ENCODE measurements around the gene SCD5.

SCD5 gene

DNA sequence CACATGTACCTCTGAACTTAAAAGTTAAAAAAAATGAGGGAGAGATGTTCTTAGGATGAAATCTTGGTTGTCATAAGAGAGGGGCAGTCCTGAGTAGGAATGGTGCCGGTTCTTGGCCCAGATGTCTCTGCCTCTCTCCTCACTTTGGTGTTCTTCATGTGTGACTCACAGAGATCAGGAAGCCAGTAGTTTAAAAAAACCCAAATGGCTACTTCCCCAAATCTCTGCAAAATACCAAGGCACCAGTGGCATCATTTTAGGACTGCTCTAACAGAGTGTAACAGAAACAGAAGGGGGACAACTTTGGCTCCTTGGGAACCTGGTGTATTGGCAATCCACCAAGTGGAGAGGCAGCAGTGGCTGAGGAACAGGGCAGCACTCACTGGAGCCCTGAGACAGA is 116.8 kb downstream of the SCD5 start:
- no peak for DNase-seq

DNA sequence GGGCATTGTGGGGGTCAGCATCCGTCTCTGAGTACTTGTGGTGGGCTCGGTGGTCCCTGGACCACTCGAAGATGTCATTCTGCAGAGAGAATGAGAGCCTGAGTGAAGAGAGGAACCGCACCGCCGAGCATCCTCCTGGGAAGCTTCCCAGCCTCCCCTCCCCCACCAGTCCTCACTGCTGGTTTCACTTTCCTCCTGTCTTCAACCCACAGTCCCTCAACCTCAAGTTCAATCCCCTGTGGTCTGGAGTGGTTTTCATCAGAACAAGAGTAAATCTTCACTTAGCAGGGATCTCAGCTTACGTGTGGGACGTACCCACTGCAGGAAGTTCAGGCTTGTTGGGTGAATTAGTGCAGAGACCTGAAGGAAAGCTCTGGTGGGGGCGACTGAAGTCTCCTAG is 117.8 kb downstream of the SCD5 start:
- no peak for DNase-seq

DNA sequence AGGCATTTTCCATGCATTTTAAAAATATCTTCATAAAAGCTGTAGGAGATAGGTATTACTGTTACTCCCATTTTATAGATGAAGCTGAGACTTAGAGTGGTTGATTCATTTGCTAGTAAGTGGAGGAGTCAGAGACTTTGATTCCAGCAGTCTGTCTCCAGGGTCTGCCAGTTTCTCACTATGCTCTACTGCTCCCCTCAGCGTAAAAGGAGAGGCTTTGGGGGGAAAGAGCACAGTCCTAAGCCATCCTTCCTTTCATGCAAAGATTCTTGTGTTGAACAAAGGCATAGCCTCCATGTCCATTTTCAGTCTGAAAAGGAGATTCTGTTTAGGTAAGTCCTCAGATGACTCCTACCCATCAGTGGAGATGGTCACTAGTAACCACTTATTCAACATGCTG is 119.1 kb downstream of the SCD5 start:
- no peak for DNase-seq

DNA sequence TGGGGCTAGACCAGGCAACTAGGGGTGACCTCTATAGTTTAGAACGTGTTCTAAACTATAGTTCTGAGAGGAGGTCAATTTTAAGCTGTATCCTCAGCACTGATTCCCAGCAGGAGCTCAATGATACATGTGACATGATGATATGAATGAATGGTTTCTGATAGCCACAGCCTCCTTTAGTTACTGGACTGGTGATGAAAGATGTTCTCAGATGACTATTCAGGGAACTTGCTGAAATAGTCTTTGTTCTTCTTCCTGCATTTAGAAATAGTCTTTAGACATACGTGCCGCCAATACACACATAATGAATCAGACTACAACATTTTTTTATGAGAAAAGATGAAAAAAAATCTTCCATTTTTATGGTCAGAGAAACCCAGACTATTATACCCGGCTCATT is 120.5 kb downstream of the SCD5 start:
- DNase-seq, result no peak

DNA sequence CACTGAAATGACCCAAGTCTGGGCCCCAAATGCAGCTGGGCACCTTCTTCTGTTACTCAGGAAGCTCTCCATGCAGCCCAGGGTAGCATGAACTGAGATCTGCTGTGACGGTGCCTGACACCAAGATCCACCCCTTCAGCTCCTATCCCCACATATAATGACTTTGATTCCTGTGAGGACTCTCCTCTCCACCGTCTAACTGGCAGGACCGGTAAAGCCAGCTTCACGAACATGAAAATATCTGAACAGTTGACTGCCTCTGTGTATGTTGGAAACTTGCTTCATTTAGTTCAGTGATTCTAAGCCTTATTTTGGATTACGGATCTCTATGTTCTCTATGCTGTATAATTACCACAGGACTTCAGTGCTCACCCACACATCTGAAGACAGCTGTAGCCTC is 121.3 kb downstream of the SCD5 start:
- DNase-seq, result no peak

DNA sequence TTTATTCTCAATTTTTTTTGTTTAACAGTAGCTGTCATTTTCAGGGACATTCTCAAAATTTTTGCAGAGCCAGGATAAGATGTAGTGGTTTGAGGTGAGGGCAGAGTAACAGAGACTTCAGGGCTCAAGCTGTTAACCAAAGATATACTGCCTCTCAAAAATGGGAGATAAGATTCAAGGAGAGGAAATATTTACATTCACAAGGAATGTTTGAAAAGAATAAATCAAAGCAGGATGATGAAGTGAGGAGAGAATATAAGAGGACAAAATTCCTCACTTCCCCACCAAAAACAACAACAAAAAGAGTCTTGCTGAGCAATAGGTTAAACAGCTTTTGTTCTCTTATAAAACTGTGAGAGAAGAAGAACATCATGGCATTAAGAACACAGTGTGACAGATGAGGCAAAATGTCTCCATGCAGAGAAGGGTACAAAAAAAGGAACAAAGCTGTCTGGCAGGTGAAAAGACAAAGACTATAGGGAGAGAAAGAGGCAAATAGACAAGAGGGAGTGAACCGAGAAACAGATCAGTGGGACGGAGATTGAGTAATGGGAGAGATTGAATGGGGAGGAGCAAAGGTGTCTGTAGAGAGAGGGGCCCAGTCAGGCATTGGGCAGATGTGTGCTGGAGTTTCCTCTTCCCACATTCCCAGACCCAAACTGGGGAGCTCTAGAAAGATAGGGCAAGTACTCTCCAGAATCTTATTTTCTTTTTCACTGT is 130.7 kb downstream of the SCD5 start:
- DNase-seq, result no peak

DNA sequence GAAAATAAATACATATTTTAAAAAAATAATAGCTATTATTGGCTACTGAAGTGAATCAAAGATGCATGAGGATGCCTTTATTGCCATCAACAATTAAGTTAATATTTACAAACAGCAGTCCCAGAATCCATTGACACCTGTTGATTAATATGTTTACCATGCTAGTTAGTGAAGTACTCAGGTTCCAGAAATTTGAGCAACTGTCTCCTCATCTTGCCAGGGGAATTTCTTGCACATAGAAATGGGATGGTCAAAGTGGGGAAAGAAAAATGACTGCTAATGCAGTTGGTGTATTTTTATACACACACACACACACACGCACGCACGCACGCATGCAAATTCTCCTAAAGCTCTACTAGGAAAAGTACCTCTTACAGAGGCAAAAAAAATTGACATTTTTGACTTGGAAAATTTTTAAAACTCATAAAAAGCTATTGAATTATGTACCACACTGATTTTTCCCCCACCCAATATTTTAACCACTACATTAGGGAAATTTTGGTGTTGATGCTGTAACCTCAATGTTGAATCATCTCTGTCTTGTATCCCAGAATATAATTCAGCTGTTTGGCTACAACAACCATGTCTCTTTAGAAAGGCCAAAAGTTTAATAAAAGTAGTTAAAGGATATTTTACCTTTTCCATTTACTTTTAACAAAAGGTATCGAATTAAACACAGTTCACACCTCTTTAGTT is 131.5 kb downstream of the SCD5 start:
- DNase-seq, result no peak

DNA sequence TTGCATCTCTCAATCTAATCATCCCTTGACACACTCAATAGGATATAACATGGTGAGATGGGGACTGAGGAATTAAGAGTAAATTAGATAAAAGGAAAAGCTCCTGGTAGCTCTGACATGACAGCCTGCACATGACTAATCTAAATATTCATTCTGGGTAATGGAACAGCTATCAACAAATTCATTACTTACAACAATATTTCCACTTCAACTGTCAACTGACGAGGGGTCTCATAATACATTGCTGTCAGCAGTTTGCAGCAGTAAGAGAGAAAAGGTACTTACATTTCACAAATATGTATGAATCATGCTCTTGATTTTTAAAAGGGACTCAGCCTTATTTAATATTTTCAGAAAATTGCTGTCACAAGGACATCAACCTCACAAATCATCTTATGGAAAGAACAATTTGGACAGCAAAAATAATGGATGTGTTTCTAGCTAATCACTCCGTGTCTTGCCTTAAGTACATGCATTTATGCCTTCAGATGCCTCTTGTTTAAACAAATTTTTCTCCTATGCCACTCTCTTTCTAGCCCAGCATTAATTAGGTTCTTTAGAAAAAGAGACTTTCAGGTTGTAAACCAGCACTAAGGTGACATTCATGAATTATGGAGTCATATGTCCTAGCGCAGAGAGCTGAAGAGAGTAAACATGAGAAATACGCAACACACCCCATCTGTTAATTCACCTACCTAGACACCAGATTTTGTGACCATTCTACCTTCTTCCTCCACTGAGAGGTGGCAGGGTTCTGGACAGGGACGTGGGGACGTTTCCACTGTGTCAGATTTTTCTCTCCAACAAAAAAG is 137.2 kb downstream of the SCD5 start:
- DNase-seq, result no peak

DNA sequence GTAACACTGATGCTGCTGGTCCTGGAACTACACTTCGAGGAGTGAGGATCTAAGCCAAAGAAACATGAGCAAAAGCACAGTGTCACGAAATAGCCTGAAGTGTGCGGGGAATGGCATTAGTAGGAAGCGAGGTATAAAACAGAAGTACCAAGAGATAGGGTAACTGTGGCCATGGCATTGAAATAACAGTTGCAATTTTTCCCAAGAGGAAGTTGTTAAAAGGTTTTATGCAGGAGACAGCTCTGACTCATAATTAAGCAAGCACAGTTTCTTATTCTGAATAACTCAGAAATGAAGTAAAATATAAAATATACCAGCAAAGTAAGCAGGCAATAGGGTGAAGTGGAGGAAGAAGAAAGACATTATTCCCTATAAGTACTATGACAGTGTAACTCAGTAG is 146.5 kb downstream of the SCD5 start:
- DNase-seq, result peak; percentile 30

DNA sequence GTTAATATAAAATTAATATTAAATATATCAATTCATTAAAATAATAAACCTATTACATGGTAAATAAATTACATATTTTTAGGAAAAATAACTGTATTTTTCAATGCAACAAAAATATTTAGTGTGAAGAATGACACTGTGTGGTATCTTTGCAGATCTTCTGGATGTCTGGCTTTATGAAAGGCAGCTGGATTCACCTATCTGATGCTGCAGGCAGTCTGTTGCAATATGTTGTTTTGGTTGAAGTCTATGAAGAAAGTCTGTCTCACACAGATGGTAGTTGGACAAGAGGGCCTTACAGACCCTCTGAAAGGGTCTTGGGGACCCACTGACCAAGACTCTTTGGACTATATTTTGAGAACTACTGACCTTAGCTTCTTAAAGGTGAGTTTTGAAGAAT is 147.7 kb downstream of the SCD5 start:
- no peak for DNase-seq

DNA sequence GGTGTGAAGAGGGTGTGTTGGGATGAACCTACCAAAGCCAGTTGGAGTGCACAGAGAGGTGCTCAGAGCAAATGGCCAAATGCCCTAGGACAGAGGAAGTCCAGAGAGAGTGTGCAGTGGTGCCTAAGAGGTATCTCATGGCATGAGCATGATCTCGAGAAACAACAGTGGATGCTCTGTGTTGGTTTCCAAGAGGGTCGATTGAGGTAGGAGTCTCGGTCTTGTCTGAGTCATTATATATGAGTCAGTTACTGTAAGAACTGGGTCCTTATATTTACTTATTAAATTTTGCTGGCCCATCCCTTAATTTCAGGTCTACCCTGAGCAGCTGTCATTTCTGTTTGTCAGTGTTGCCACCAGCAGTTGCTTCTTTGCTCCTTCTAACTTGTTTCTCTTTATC is 150.2 kb downstream of the SCD5 start:
- peak; percentile 30 for DNase-seq

DNA sequence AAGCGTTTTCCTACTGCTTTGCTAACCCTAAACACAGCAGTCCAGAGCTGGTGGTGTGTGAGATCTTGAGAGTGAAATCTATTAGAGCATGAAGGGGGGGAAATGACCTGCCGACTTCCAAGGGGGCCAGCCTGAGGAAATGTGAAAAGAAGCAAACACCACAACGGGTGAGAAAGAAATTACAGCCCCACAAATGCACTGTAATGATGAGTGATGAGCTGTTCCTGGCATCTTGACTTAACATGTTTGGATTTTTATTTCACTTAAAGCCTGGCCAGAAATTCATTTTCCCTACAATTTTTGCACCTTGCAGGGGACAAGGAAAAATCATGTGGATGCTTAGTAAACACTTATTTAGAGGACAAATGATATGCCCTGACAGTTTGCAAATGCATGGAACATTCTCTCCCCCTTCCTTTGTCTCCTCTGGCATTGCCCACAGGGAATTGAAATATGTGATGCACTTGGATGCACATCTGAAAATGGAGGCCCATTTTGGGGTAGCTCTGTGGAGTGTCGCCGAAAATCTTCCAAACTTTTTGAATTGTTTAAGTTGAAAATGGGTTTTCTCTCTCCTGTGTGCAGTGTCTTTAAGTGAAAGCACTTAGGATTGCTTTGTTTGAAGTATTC is 152.5 kb downstream of the SCD5 start:
- DNase-seq, result peak; percentile 40

DNA sequence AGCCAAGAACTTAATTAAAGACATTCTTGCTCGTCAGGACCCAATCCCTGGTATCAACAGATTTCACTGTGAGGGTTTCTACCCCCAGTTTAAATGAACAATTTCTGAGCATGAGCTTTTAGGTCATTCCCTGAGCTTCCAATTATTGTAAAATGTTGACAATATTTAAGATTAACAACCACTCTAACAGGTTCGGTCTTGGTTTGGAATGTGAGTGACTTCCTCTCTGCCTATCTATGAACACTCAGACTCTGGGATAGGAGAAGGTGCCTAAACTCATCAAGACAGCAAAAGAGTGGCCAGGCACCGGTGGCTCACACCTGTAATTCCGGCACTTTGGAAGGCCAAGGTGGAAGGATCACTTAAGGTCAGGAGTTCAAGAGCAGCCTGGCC is 153.9 kb downstream of the SCD5 start:
- DNase-seq, result no peak

DNA sequence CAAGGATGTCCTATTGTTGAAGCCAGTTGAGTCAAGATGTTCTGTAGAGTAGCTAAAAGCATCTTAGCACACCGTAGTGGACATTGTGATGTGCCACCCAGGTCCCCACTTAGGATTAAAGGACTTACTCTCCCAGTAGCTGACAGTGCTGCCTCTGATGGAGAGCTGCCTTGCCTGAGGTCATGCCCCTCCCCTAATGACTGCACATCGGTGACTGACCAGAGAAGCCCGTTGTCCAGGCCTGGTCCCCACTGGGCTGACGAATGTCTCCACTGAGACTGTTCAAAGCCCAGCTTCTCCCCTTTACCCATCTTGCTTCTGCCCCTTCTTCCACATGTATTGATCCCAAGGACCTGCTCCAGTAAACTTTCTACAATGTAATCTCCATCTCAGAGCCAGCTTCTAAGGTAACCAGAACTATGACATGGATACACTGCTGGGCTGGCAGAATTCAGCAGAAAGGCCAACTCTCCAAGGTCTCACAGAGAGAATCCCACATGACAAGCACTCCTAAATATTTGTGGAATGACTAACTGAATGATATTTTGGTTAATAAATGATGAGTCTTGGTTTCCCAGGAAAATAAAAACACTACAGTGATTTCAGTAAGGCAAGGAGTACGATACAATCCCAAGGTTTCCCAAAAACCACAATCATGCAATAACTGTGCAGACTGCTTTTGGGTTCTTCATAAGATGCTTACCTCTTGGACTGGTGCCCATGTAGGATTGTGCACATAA is 154.4 kb downstream of the SCD5 start:
- peak; percentile 92 for DNase-seq

DNA sequence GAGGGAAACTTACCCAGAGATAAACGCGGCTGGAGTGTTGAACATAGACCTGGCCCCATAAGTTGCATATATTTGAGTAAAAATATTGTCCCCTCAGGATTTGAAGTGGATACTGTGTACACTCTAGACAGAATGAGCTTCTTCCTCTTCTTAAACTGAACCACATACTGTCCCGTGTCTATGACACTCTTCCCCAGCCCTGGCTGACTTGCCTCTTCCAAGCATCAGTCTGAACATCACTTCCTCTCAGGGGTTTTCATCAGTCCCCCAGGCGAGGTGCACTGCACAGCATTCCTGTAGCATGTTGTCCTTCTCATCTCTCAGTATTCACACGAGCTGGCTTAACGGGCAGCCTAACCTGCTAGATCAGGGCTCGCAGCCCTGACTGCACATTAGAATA is 156.3 kb downstream of the SCD5 start:
- DNase-seq, result no peak

DNA sequence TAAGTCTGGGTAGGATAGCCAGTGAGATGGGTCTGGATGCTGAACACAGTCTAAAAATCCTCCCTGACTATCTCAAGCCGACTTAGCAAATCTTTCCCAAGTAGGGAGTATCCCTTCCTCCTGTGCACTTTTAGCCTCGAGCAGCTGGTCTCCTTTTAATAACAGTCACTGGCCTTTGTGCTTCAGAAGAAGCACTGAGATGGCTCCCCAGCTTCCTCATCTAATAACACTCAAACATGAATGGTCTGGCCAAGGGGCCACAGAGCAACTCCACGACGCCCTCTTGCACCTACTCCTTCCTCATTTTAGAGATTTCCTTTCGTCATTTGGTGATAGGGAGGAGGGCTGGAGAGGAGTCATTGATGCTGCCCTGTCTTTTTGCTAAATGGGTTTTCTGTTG is 158.1 kb downstream of the SCD5 start:
- no peak for DNase-seq

DNA sequence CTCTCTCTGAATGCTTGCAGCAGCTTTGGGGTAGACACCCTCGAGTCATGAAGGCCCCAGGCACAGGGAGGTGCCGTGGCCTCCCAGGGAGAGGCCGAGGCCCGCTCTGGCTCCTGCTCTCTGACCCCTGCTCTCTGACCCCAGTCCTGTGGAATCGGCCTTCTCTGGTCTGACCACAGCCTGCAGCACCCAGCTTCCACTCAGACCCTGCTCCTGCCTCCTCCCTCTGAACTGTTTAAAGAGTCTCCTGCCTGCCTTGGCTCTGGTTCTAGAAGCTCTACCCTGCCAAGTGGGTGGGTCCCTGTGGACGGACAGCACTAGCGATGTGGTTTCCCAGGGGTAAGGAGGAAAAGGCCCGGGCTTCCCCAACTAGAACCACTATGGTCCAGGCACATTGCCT is 158.6 kb downstream of the SCD5 start:
- no peak for DNase-seq

DNA sequence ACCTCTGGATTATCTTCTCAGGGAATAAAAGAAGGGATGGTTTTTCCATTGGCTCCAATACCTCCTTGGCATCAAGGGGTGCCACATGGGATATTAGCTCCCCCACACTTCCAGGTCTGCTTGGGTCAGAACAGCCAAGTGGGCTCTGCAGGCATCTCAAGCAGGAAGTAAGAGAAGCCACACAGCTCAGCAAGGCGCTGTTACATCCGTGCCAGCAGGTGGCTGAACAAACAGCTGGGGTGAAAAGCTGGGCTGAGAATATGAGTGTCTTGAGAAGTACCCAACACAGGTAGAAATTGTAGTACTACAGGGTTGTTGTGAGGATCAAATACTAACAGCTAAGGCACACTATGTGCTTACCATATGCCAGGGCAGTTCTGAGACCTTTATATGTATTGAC is 160.1 kb downstream of the SCD5 start:
- no peak for DNase-seq

DNA sequence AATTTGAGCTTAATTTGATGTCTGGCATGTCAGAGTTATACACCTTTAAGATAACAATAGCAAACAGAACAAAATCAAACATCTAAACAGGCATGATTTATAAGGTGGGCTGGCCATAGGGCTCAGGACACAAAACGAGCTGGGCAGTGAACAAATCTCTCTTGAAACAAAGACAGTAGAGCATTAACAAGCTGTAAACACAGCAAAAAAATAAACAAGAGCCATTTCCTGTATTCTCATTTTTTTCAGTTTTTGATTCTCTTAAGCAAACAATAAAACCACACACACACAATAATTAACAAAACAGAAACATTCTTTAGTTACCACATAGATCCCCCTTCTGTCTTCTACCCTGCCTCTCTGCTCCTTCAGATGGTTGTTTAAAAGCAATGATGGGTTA is 168.5 kb downstream of the SCD5 start:
- peak; percentile 21 for DNase-seq

DNA sequence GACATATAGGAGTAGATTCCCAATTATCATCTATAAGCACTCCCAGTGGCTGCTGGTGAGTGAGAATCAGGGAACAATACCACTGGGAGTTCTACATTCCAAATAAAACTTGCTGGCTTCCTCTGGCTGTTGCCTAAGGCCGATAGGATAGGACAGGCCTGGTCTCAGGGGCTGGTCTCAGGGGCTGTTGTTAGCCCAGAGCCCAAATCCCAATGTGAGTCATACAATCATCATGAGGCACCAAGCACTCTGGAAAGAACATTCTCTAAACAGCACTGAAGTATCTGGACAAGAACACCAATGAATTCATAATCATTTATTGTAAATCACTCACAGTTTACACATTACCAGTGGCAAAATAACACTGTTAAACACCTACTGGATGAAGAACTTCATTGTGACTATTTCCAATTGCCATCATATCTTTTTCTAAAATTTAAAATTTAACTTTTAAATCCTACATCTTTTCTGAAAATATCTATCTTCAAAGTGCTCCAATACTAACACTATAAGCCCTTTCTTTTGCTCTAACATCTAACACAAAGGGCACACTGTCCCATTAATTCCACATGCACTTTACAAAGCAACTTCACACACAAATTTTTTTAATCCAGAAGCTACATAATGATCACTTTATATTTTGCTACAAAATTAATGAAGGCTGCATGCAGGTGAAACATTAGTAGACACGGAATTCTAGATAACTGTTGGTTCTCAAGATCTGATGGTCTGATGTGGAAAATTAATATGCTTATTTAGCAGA is 169.2 kb downstream of the SCD5 start:
- DNase-seq, result no peak

DNA sequence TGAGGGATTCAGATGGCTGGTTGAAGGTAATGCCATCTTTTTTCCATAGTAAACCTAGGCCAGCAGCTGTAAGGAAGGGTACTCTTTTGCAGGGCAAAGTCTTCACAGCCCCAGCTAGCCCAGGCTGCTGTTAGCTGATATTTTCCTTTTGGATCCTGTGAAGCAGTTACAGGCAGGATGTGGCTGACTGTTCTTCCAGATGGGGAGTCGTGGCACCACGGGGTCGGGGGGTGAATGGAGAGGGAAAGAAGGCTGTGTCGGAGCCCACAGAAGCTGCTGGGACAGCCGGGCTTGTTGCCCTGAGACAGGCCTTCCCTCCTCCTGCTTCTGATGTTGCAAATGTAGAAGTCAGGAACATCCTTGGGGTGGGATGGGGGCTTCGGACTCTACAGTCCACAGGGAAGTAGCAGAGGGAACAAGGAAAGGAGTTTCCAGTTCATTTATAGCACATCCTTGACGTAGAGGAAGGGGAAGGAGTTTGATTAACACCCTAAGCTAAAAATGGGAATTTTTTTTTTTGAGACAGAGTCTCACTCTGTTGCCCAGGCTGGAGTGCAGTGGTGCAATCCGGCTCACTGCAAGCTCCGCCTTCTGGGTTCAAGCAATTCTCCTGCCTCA is 172.2 kb downstream of the SCD5 start:
- DNase-seq, result no peak

DNA sequence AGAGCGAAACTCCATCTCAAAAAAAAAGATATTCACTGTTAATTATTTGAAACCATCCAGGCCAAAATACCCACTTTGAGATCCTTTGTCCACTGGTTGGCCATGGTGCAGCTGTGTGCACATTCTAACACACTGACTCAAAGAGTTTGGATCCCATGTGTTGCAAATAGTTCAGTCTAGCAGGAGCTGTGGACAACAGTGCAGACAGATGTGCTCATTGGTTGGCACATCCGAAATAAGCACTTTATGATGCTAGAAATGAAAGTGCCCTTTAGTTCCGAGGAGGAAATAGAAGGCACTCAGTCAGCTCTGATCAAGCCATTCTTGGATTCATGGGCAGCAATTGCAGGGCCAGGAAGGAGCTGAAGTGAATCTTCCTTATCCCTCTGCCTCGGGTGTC is 173.8 kb downstream of the SCD5 start:
- DNase-seq, result no peak
